Subcutaneous adipose tissue (tissue), 4 donors: Measurements from ENCODE around the gene LARGE1. TPM values are rescaled to one million over a fixed set of nuclear protein-coding genes. Genes with fewer than 3 reads are reported as not detected.

Experiments used
- total RNA-seq, 4 donors: library from RNA; depleted of rRNA; stranded (reverse); fragments of >200 nt; gene quantifications; one replicate each; pipeline ENCODE4 v1.1.0, GENCODE V29; 2016
- TF ChIP-seq, protein P1 (sequence below): fragments of 450-650 bp; IDR thresholded peaks from one replicate; pipeline ENCODE4 v1.5.1; 2016; ENCODE audit warnings: low read depth, mild to moderate bottlenecking, control low read depth, antibody characterized with exemption, moderate library complexity

The LARGE1 gene
- total RNA-seq, 4 donors from 2014 or later: 19.4 to 28.8 (median 22.1) TPM

DNA sequence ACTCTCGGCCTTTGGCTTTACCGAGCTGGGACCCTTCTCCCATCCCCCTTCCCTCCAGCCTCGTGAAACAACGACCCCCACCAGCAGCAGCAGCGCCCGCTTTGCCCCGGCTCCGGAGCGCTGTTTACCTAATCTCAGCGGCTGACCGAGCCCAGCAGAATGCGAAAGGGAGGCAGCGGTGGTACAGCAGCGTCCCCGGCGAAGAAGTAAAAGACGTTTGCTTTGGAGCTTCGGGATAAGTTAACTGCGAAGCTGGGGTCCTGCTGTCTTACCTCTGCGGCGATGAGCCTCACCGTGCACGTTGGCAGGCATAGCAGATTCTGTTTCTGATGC is 2.0 kb upstream of the LARGE1 start:
- TF ChIP-seq, protein P1, sequence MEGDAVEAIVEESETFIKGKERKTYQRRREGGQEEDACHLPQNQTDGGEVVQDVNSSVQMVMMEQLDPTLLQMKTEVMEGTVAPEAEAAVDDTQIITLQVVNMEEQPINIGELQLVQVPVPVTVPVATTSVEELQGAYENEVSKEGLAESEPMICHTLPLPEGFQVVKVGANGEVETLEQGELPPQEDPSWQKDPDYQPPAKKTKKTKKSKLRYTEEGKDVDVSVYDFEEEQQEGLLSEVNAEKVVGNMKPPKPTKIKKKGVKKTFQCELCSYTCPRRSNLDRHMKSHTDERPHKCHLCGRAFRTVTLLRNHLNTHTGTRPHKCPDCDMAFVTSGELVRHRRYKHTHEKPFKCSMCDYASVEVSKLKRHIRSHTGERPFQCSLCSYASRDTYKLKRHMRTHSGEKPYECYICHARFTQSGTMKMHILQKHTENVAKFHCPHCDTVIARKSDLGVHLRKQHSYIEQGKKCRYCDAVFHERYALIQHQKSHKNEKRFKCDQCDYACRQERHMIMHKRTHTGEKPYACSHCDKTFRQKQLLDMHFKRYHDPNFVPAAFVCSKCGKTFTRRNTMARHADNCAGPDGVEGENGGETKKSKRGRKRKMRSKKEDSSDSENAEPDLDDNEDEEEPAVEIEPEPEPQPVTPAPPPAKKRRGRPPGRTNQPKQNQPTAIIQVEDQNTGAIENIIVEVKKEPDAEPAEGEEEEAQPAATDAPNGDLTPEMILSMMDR: no peak

DNA sequence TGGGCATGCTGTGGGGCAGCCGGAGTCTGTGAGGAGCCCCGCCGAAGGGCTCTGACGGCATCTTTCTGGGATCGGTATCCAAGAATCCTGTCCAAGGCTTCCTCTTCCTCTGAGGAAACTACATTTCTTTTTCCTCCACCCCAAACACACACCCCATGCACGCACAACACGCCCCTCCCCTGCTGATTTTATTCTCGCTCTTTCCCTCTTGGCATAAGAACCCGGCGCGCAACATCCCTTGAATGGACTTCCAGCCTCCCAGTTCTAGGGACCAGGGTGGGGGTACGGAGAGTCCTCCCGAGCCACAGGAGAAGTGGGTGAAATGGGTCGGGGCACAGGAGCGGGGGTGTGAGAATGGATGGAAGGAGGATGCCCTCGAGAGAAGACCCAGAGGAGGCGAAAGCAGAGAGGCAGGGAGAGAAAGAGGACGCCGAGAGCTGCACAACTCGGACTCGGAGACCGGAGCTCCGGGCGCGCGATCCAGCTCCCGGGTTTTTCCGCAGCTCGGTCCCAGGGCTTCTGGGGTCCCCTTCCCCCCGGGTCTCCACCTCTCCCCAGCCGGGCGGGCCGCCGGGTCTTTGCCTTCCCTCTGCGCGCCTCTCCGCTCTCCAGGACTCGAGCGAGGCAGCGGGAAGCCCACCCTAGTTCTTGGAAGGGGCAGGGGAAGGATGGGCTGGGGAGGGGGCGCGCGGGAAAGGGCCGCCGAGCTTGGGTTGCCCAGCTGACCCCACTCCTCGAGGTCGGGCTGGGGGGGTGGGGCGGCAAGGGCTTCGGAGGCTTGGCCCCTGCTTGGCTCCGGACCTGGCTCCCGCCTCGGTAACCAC is 1.5 kb upstream of the LARGE1 start:
- TF ChIP-seq, protein P1: no peak

DNA sequence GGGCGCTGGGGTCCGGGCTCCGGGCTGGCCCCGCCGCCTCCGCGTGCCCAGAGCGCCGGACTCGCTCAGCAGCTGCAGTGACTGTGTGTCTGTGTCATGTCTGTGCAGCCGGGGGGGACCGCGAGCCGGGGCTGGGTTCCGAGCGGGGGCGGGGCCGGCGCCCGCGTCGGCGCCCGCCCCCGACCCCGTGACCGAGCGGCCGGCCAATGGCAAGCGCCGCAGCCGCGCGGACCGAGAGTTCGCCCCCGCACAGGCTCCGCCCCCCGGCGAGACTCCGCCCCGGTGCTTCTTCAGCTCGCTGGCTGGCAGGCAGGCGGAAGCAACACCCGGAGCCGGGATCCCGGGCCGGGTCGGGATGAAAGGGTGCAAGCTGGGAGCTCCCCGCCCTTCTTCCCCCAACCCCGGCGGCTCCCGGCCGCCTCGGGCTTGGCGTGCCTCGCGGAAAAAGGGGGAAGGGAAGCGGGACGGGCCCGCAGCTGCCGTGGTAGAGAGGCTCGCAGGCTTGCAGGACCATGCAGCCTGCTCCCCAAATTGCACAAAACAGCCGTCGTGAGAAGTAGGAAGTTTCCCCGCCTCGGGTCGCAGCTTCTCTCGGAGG is 750 bp upstream of the LARGE1 start:
- TF ChIP-seq, protein P1: no peak

DNA sequence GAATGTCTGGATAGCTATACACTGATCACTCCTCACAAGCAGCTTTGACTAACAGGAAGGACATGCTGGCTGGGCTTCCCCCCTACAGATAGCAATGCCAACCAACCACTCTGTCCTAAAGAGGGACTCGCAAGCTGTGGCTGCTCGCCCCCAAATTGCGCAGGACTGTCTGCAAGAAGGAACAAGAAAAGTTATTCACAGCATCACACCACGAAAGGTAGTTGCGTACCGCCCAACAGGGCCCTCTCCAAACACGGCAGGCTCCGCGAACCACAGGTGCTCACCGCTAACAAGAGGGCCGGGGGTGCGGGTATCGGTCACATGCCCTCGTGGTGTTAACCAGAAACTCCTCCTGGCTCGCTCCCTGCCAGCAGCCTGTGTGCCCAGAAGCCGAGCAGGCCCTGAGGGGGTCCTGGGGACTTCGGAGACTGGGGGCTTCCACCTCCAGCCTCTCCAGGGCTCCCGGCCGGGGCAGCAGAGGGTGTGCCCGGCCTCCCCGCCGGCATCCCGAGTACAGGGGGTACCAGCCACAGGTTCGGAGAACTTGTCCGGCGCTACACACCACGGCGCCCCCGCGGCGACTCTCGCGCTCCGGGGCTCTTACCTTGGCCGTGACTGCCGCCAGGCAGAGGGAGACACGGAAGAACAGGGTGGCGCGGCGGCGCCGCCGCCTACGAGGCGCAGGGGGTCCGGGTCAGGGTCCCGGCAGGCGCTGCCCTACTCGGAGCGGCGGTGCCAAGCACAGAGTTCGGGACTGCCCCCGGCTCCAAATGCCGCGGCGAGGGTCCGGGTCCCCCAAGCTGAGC is 682 bp downstream of the LARGE1 start:
- TF ChIP-seq, protein P1: no peak

DNA sequence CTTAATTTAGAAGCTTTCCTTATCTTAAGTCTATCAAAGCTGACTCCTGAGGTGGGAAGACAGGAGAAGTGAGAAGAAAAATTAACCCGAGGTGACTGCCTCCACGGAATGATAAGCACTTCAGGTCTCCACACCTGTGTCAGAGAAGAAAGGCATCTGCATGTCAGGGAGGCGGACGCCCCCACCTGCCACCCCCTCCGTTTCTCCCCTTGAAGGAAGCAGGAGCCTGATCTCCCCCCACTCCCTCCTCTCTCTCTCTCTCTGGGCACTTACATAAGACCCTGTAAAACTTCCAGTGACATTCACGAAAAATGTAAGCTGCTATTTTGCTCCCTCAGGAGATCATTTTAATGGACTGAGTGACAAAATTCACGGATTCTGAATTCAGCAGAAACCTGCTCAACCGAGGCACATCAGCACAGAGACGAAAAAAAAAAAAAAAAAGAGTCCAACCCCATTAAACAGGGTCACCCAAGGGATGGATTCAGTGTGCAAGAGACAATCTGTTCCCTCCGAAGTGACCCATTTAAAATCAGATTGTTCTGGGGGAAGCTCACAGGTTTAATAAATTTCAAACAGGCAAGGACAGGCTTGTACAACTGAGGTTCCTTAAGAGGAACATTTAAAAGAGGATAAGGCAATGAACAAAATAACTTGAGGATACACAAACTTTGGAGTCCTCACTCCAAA is 1.5 kb downstream of the LARGE1 start:
- TF ChIP-seq, protein P1: no peak

DNA sequence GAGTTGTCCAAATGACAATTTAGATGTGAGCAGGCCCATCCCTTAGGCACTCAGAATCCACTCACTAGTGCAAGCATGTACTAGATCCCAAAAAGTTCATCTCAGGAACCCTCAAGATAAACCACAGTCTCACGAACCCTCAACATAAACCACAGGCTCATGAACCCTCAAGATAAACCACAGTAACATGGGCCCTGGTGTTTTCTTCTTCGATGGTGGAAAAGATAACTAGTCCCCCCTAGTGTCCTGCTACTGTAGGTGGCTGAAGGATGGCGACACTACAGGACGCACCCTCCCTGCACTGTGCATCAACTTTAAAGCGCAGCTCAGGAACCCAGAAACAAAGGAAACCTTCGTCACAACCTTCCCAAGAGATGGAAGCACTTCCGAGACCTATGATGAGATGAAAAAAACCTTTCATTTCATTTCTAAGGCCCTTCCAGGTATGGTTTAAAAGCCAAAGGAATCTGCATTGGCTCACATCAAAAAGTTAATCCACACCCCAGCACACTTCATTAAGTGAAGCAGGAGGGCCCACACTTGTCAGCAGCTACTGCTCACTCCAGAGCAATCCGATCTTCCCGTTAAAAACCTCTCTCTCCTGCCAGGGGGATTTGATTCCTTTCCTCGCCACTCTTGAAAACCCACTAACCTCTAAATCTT is 2.4 kb downstream of the LARGE1 start:
- TF ChIP-seq, protein P1: no peak
